Kidney (tissue), 14 donors: ENCODE results near the gene KRT8. TPM values are rescaled to one million over a fixed set of nuclear protein-coding genes. Genes with fewer than 3 reads are reported as not detected.
A peak's percentile ranks its signal among the peaks of the same experiment; 100 is the strongest.

Source experiments
- DNase-seq, 5 donors: peaks; one replicate each; pipeline ENCODE4 v3.0.0-alpha.2; 2013 to 2020
- FAIRE-seq: peaks from 2 replicates; lab custom pipeline; 2012; peaks lifted over from hg19 to GRCh38; lab: Jason Lieb, UNC
- H3K27ac ChIP-seq, 2 donors: one replicate each; pipeline ENCODE4 v1.7.0; 2013; ENCODE audit warnings: low read depth in 2 of 2, low read length in 2 of 2, inconsistent platforms in 1 of 2
- H3K27me3 ChIP-seq: one replicate; pipeline ENCODE4 v1.7.1; 2013; ENCODE audit warnings: low read length, inconsistent platforms; ENCODE audit not compliant: control insufficient read depth, insufficient read depth
- H3K36me3 ChIP-seq, 3 donors: one replicate each; pipeline versions ENCODE4 v1.7.0 to v1.7.1; 2013; ENCODE audit warnings: low read length in 3 of 3, control low read depth in 1 of 3, inconsistent platforms in 1 of 3; ENCODE audit not compliant: insufficient read depth in 3 of 3, control insufficient read depth in 2 of 3
- H3K4me1 ChIP-seq, 3 donors: one replicate each; pipeline versions ENCODE4 v1.7.0 to v1.7.1; 2013; ENCODE audit warnings: low read length in 3 of 3, inconsistent platforms in 1 of 3, low read depth in 1 of 3; ENCODE audit not compliant: control insufficient read depth in 2 of 3, insufficient read depth in 2 of 3
- H3K4me3 ChIP-seq, 3 donors: one replicate each; pipeline versions ENCODE4 v1.7.0 to v1.8.1; 2013; ENCODE audit warnings: low read length in 3 of 3, control low read depth in 1 of 3, inconsistent platforms in 1 of 3
- H3K9ac ChIP-seq, 3 donors: one replicate each; pipeline versions ENCODE4 v1.7.0 to v1.7.1; 2013; ENCODE audit warnings: low read length in 3 of 3, control low read depth in 1 of 3, inconsistent platforms in 1 of 3
- H3K9me3 ChIP-seq, 3 donors: one replicate each; pipeline versions ENCODE4 v1.7.0 to v1.7.1; 2013; ENCODE audit warnings: low read length in 3 of 3, control low read depth in 1 of 3, inconsistent platforms in 1 of 3; ENCODE audit not compliant: control insufficient read depth in 2 of 3, insufficient read depth in 1 of 3
- intact Hi-C: fragments of 100-400 bp; cut with DNase I; formaldehyde crosslinking; loops from one replicate; pipeline ENCODE4 v1.11.1; 2022
- polyA plus RNA-seq: library from polyadenylated mRNA; stranded (reverse); fragments of 350-450 nt; fragmentation: Illumina TruSeq; extraction: RNeasy Lipid Tissue Mini Kit (QIAGEN cat#74804); gene quantifications from one replicate; pipeline ENCODE4 v1.2.3, GENCODE V29; 2014; ENCODE audit warnings: low read depth, low replicate concordance; ENCODE audit not compliant: insufficient read depth
- total RNA-seq: library from RNA; stranded (reverse); fragmentation: NEBNext Ultra II Directional; extraction: Animal tissue kit (Norgen Biotek cat#: 25700); gene quantifications from one replicate; pipeline ENCODE4 v1.2.1, GENCODE V29; 2021
- TF ChIP-seq, protein P1 (sequence below): IDR thresholded peaks from 3 replicates; pipeline ENCODE4 v1.5.1; 2012; ENCODE audit warnings: mild to moderate bottlenecking, moderate library complexity, borderline replicate concordance; ENCODE audit not compliant: insufficient read depth; ENCODE audit errors: extremely low read depth
- donor health status: control.
- donor health status: control.
- donor health status: control.
- donor health status: control.
- donor health status: control.
- donor health status: DM: yes; HTN: yes; CAD: no.
- donor health status: Normal renal cell carcinoma (clear cell type).

KRT8 gene
- total and polyA plus RNA-seq, 2 donors from 2014 or later = 333 to 546 TPM

DNA sequence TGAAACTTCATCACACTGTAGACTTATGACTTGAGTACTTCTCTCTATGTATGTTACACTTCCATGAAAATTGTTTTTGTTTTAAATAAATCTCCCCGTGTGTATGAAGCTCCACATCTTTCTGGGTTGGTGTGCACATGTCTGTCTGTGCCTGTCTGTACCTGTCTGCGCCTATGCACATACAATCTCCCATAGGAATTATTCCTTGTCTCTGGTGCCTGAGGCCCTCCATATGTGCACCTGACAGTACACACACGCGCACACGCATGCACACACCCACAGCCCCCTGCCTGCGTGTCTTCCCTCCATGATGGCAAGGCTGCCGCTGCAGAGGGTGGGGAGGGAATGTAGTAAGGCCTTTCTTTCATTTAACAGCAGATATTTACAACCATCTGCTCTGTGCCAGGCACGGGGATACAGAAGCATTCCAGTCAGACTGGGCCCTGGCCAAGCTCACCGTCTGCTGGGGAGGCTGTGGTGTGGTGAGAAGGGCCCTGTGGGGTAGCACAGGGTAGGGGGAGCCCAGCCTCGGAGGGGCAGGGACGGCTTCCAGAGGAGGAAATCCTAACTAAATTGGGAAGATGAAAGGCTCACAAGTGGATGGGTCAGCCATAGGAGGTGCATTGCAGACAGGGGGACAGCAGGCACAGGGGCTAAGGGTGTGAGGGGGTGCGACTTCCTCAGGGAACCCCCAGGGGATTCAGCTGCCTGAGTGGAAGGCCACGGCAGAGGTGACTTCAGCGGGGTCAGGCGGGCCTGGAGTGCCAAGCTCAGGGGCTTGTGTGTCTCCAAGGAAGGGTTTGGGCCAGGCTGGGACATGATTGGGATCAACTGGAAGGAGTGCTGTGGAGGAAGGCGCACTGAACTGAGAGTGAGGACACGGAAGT, 26.1 kb downstream of the KRT8 start:
- DNase-seq = no peak
- Histone ChIP-seq H3K4me3 (no peak overlapping the region), H3K9me3 (no peaks in the 10 kb centered on the region), H3K9ac (no peak overlapping the region), H3K27me3 (no peaks in the 10 kb centered on the region), H3K36me3 (no peaks in the 10 kb centered on the region), H3K4me1 (peaks cover 0 to 22% (median 5%) of the 10 kb centered on the region in 3 donors), H3K27ac (no peak overlapping the region)
- intact Hi-C loops = loop anchor here (5.0 to 10.0 kb wide), 3 partner anchors 296 to 724 kb away; no protein-coding TSS in a partner anchor
- no peak for FAIRE-seq
- TF ChIP-seq, protein P1, sequence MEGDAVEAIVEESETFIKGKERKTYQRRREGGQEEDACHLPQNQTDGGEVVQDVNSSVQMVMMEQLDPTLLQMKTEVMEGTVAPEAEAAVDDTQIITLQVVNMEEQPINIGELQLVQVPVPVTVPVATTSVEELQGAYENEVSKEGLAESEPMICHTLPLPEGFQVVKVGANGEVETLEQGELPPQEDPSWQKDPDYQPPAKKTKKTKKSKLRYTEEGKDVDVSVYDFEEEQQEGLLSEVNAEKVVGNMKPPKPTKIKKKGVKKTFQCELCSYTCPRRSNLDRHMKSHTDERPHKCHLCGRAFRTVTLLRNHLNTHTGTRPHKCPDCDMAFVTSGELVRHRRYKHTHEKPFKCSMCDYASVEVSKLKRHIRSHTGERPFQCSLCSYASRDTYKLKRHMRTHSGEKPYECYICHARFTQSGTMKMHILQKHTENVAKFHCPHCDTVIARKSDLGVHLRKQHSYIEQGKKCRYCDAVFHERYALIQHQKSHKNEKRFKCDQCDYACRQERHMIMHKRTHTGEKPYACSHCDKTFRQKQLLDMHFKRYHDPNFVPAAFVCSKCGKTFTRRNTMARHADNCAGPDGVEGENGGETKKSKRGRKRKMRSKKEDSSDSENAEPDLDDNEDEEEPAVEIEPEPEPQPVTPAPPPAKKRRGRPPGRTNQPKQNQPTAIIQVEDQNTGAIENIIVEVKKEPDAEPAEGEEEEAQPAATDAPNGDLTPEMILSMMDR = no peak

DNA sequence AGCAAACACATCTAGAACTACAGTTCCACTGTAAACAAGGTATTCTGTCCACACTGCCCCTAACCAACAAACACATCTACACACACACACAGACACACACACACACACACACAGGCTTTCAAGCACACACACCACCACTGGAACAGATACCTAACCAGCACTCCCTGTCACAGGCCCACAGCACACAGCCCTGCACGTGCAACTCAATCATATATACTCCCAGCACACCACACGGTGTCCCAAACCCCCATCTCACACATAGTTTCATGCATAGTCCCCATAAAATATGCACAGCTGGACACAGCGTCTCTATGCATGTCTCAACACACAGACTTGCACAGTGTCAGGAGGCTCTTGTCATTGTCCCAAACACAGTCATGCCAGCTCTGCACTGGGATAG, 27.6 kb downstream of the KRT8 start:
- H3K9ac ChIP-seq = no peak overlapping the region
- TF ChIP-seq, protein P1 = no peak
- H3K27me3 ChIP-seq = no peaks in the 10 kb centered on the region
- H3K4me1 ChIP-seq = peaks cover 0 to 29% (median 5%) of the 10 kb centered on the region in 3 donors
- no peaks in the 10 kb centered on the region for H3K36me3 ChIP-seq
- DNase-seq = no peak
- no peaks in the 10 kb centered on the region for H3K9me3 ChIP-seq
- intact Hi-C loops = loop anchor here (5.0 to 10.0 kb wide), 3 partner anchors 295 to 722 kb away; no protein-coding TSS in a partner anchor
- H3K4me3 ChIP-seq = no peak overlapping the region
- H3K27ac ChIP-seq = no peak overlapping the region
- no peak for FAIRE-seq

DNA sequence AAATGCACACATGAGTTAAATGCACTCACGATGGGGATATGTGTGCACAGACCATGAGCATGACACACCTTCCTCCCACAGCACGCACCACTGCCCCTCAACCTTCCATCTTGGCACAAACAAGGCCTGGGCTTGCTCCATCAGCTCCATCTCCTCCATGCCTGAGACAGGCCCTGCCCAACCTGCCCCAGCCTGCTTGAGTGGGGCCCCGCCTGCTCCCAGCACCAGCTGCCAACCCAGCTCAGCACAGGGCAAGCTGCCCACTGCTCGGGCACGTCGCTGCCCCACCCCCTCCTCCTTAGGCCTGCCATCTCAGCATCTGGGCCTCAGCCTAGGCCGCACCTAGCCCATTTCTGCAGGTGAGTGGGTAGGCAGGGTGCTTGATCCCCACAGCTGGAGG, 28.5 kb downstream of the KRT8 start:
- intact Hi-C loops = loop anchor here (5.0 to 10.0 kb wide), 3 partner anchors 294 to 722 kb away; no protein-coding TSS in a partner anchor
- TF ChIP-seq, protein P1 = no peak
- H3K9me3 ChIP-seq = no peaks in the 10 kb centered on the region

More for the DNA sequence above, 28.5 kb downstream of the KRT8 start:
- DNase-seq (peak in 2 of 5 donors; percentile 31 to 95), FAIRE-seq (no peak)
- Histone ChIP-seq H3K4me3 (no peak overlapping the region), H3K36me3 (no peaks in the 10 kb centered on the region), H3K27me3 (no peaks in the 10 kb centered on the region), H3K9ac (no peak overlapping the region), H3K27ac (no peak overlapping the region), H3K4me1 (peaks cover 0 to 29% (median 5%) of the 10 kb centered on the region in 3 donors)
